Measurements from ENCODE around the gene MRNIP.

- TF ChIP-seq GATA2 (IDR thresholded peaks at IDR 0.05; ENCODE audit: low read depth, low read length) (no peak), GATA3 (IDR thresholded peaks at IDR 0.05; ENCODE audit: low read depth, low read length) (no peak)
Measured at GRCh38 chr5:179872055-179872827, 13.6 kb upstream of the MRNIP start.
